ENCODE measurements around the gene ELP4.

Gene ELP4

GRCh38 chr11:31827455-31828206 lies 318.1 kb downstream of the ELP4 start:
- DNase-seq = no peak

GRCh38 chr11:31828217-31828616 lies 318.6 kb downstream of the ELP4 start:
- DNase-seq = no peak

- DNase-seq = no peak
Observed at GRCh38 chr11:31830406-31830805, 320.8 kb downstream of the ELP4 start.

- DNase-seq = no peak
Observed at GRCh38 chr11:31834237-31834636, 324.7 kb downstream of the ELP4 start.
